A673 (cell line): Measurements from ENCODE around the gene SLC35A3. TPM values are rescaled to one million over a fixed set of nuclear protein-coding genes. Genes with fewer than 3 reads are reported as not detected.
"Not testable (repeated sequence)": the region's sequence is repeated elsewhere in the genome, so short reads cannot be mapped to it uniquely, and the experiment has no call there.

Experiments used
- BruUV-seq: library from RNA; stranded (reverse); fragments of 400-500 nt; replicated peaks from 2 replicates; lab custom pipeline; 2021; lab: Mats Ljungman, UMichigan
- CTCF ChIA-PET: fragments of 300-600 bp; sonication (Branson Sonifier 250); formaldehyde crosslinking; loops from one replicate; lab custom pipeline; 2022; ENCODE audit warnings: antibody characterized with exemption; lab: Charles Lee
- POLR2A ChIA-PET: fragments of 300-600 bp; sonication (Branson Sonifier 250); formaldehyde crosslinking; loops from one replicate; lab custom pipeline; 2022; ENCODE audit warnings: antibody characterized with exemption; ENCODE audit not compliant: low non-redundant PET; lab: Charles Lee
- DNase-seq: peaks from one replicate; pipeline ENCODE4 v3.0.0-alpha.2; 2015; ENCODE audit warnings: low spot score
- H3K27ac ChIP-seq: fragments of 200-600 bp; sonication (generic); 2 replicates; pipeline ENCODE4 v1.5.1; 2016; ENCODE audit warnings: mixed run types, low read depth, mild to moderate bottlenecking, mixed read lengths, antibody characterized with exemption, low read length; ENCODE audit not compliant: poor library complexity, severe bottlenecking
- H3K27me3 ChIP-seq: fragments of 200-600 bp; sonication (generic); replicated peaks from 2 replicates; pipeline ENCODE4 v1.6.1; 2017; ENCODE audit warnings: mixed run types, low read depth, mild to moderate bottlenecking, mixed read lengths, antibody characterized with exemption, low read length; ENCODE audit not compliant: insufficient read depth, poor library complexity
- H3K36me3 ChIP-seq: fragments of 200-600 bp; sonication (generic); 2 replicates; pipeline ENCODE4 v1.6.1; 2016; ENCODE audit warnings: mixed run types, mild to moderate bottlenecking, mixed read lengths, antibody characterized with exemption, low read length; ENCODE audit not compliant: insufficient read depth, poor library complexity, severe bottlenecking
- H3K4me1 ChIP-seq: fragments of 200-600 bp; sonication (generic); 2 replicates; pipeline ENCODE4 v1.6.1; 2017; ENCODE audit warnings: mixed run types, mild to moderate bottlenecking, mixed read lengths, antibody characterized with exemption, low read length; ENCODE audit not compliant: insufficient read depth, poor library complexity, severe bottlenecking
- H3K4me3 ChIP-seq: fragments of 200-600 bp; sonication (generic); 2 replicates; pipeline ENCODE4 v1.5.1; 2016; ENCODE audit warnings: low read depth, mixed run types, mild to moderate bottlenecking, mixed read lengths, low read length; ENCODE audit not compliant: poor library complexity, severe bottlenecking
- H3K9me3 ChIP-seq: fragments of 200-600 bp; sonication (generic); 2 replicates; pipeline ENCODE4 v1.6.1; 2016; ENCODE audit warnings: mixed run types, low read depth, mild to moderate bottlenecking, mixed read lengths, antibody characterized with exemption, low read length; ENCODE audit not compliant: poor library complexity, severe bottlenecking
- EZH2 ChIP-seq: fragments of 200-600 bp; sonication (generic); IDR thresholded peaks from 2 replicates; pipeline ENCODE4 v1.6.1; 2017; ENCODE audit warnings: borderline replicate concordance, low read depth, mild to moderate bottlenecking, mixed read lengths, antibody characterized with exemption, low read length; ENCODE audit not compliant: poor library complexity, severe bottlenecking
- intact Hi-C: fragments of 100-400 bp; cut with micrococcal nuclease; formaldehyde crosslinking; loops from one replicate; pipeline ENCODE4 v1.10.0; 2022; ENCODE audit not compliant: unreplicated experiment
- total RNA-seq: library from RNA; stranded (reverse); gene quantifications from 2 replicates; pipeline ENCODE4 v1.2.3, GENCODE V29; 2021
- TF ChIP-seq, protein P1 (sequence below): fragments of 300-800, 200-600 bp; sonication (generic); conservative IDR thresholded peaks from 2 replicates; pipeline ENCODE4 v1.5.1; 2017; ENCODE audit warnings: low read depth, mild to moderate bottlenecking, antibody characterized with exemption, low read length, moderate library complexity, mixed read lengths

The SLC35A3 gene
- total RNA-seq, 1 experiment from 2014 or later: 25.0 TPM

GRCh38 chr1:100038660-100039287 is 69.0 kb downstream of the SLC35A3 start:
- peaks cover 15% of the 10 kb centered on the region for H3K4me1 ChIP-seq
- H3K27me3 ChIP-seq: no peaks in the 10 kb centered on the region
- intact Hi-C loops: no loop called here
- TF ChIP-seq, protein P1, sequence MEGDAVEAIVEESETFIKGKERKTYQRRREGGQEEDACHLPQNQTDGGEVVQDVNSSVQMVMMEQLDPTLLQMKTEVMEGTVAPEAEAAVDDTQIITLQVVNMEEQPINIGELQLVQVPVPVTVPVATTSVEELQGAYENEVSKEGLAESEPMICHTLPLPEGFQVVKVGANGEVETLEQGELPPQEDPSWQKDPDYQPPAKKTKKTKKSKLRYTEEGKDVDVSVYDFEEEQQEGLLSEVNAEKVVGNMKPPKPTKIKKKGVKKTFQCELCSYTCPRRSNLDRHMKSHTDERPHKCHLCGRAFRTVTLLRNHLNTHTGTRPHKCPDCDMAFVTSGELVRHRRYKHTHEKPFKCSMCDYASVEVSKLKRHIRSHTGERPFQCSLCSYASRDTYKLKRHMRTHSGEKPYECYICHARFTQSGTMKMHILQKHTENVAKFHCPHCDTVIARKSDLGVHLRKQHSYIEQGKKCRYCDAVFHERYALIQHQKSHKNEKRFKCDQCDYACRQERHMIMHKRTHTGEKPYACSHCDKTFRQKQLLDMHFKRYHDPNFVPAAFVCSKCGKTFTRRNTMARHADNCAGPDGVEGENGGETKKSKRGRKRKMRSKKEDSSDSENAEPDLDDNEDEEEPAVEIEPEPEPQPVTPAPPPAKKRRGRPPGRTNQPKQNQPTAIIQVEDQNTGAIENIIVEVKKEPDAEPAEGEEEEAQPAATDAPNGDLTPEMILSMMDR: no peak
- no peak for TF ChIP-seq EZH2
- H3K36me3 ChIP-seq: peaks cover 6% of the 10 kb centered on the region
- H3K4me3 ChIP-seq: peak overlapping the region; percentile 73
- ChIA-PET CTCF (no interaction called here), POLR2A (no interaction called here)
- H3K27ac ChIP-seq: peak overlapping the region; percentile 98
- no peaks in the 10 kb centered on the region for H3K9me3 ChIP-seq
- BruUV-seq: no TSS peak
- peak; percentile 78 for DNase-seq

GRCh38 chr1:100039591-100039990 is 69.8 kb downstream of the SLC35A3 start:
- no TSS peak for BruUV-seq
- POLR2A ChIA-PET: no interaction called here
- Histone ChIP-seq H3K27ac (peak overlapping the region; percentile 98), H3K36me3 (peaks cover 11% of the 10 kb centered on the region), H3K4me3 (peak overlapping the region; percentile 73), H3K27me3 (no peaks in the 10 kb centered on the region), H3K4me1 (peaks cover 14% of the 10 kb centered on the region), H3K9me3 (no peaks in the 10 kb centered on the region)
- CTCF ChIA-PET: no interaction called here
- no peak for DNase-seq
- TF ChIP-seq, protein P1: no peak
- TF ChIP-seq EZH2: no peak
- intact Hi-C loops: no loop called here

DNA sequence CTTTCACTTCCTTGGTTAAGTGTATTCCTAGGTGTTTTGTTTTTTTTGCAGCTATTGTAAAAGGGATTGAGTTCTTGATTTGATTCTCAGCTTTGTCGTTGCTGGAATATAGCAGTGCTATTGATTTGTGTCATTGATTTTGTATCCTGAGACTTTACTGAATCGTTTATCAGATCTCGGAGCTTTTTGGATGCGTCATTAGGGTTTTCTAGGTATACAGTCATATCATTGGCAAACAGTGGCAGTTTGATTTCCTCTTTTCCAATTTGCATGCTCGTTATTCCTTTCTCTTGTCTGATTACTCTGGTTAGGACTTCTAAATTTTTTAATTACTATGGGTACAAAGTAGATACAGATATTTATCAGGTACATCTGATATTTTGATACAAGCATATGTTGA is 75.4 kb downstream of the SLC35A3 start:
- no peak for TF ChIP-seq EZH2
- TF ChIP-seq, protein P1: no peak
- DNase-seq: no peak
- Histone ChIP-seq H3K9me3 (peaks cover 8% of the 10 kb centered on the region), H3K27ac (no peak overlapping the region), H3K4me3 (no peak overlapping the region), H3K36me3 (peaks cover 11% of the 10 kb centered on the region), H3K4me1 (peaks cover 38% of the 10 kb centered on the region), H3K27me3 (no peaks in the 10 kb centered on the region)
- intact Hi-C loops: no loop called here
- no TSS peak for BruUV-seq
- CTCF ChIA-PET: no interaction called here
- POLR2A ChIA-PET: no interaction called here

DNA sequence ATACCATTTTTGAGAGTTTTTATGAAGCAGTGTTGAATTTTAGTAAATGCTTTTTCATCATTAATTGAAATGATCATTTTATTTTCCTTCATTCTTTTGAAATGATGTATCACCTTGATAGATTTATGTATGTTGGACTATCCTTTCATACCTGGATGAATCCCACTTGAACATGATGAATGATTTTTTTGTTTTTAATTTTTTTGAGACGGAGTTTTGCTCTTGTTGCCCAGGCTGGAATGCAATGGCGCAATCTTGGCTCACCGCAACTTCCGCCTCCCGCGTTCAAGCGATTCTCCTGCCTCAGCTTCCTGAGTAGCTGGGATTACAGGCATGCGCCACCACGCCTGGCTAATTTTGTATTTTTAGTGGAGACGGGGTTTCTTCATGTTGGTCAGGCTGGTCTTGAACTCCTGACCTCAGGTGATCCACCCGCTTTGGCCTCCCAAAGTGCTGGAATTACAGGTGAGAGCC is 77.5 kb downstream of the SLC35A3 start:
- POLR2A ChIA-PET, H3K4me3 ChIP-seq, H3K27ac ChIP-seq, BruUV-seq, H3K9me3 ChIP-seq, intact Hi-C loops, DNase-seq, H3K27me3 ChIP-seq, CTCF ChIA-PET: not testable (repeated sequence)
- Histone ChIP-seq H3K4me1 (peaks cover 38% of the 10 kb centered on the region), H3K36me3 (peaks cover 14% of the 10 kb centered on the region)
